Panc1 (cell line): ENCODE results near the gene IL13RA1. TPM values are rescaled to one million over a fixed set of nuclear protein-coding genes. Genes with fewer than 3 reads are reported as not detected.

Experiments used
- ATAC-seq: fragments of 200-7000 bp; cut with Tn5 transposase; 2 replicates; pipeline ENCODE4 v1.9.1; 2020; ENCODE audit warnings: mild to moderate bottlenecking, moderate library complexity
- BruUV-seq: library from RNA; stranded (reverse); fragments of 400-500 nt; replicated peaks from 2 replicates; lab custom pipeline; 2021; lab: Mats Ljungman, UMichigan
- CTCF ChIA-PET: fragments of 300-600 bp; sonication (Branson Sonifier 250); formaldehyde crosslinking; loops from one replicate; lab custom pipeline; 2022; ENCODE audit warnings: antibody characterized with exemption; lab: Charles Lee
- POLR2A ChIA-PET: fragments of 300-600 bp; sonication (Branson Sonifier 250); formaldehyde crosslinking; loops from one replicate; lab custom pipeline; 2022; ENCODE audit warnings: antibody characterized with exemption; lab: Charles Lee
- DNase-seq: peaks from one replicate; pipeline ENCODE4 v3.0.0-alpha.2; 2010; ENCODE audit warnings: low read depth, low spot score
- H3K27ac ChIP-seq: 2 replicates; pipeline ENCODE4 v1.5.1; 2011; ENCODE audit warnings: mild to moderate bottlenecking, low read length, inconsistent platforms
- H3K27me3 ChIP-seq: fragments of 200-500 bp; sonication (Bioruptor generic); 2 replicates; pipeline ENCODE4 v1.6.0; 2014; ENCODE audit warnings: low read length, inconsistent platforms; ENCODE audit not compliant: control insufficient read depth, insufficient read depth
- H3K36me3 ChIP-seq: fragments of 200-500 bp; sonication (Bioruptor generic); 2 replicates; pipeline ENCODE4 v1.5.1; 2014; ENCODE audit warnings: inconsistent platforms, mild to moderate bottlenecking, low read length, moderate library complexity; ENCODE audit not compliant: control insufficient read depth, insufficient read depth
- H3K4me1 ChIP-seq: 2 replicates; pipeline ENCODE4 v1.5.1; 2011; ENCODE audit warnings: inconsistent platforms, mild to moderate bottlenecking, low read length, moderate library complexity; ENCODE audit not compliant: control insufficient read depth, insufficient read depth
- H3K4me3 ChIP-seq, 2 experiments: 2 replicates each; pipeline ENCODE4 v1.5.1; 2011 to 2012; ENCODE audit warnings: low read depth in 2 of 2, low read length in 2 of 2, mild to moderate bottlenecking in 2 of 2, inconsistent platforms in 1 of 2, moderate library complexity in 1 of 2
- H3K9me3 ChIP-seq: fragments of 200-500 bp; sonication (Bioruptor generic); 2 replicates; pipeline ENCODE4 v1.5.1; 2014; ENCODE audit warnings: low read depth, mild to moderate bottlenecking, inconsistent platforms, low read length, moderate library complexity; ENCODE audit not compliant: control insufficient read depth, insufficient read depth
- CTCF ChIP-seq: fragments of 450-650 bp; IDR thresholded peaks from 2 replicates; pipeline ENCODE4 v1.5.1; 2017; ENCODE audit warnings: mild to moderate bottlenecking
- POLR2AphosphoS5 ChIP-seq: IDR thresholded peaks from 2 replicates; pipeline ENCODE4 v1.6.1; 2012; ENCODE audit warnings: mild to moderate bottlenecking, low read depth, low read length, moderate library complexity
- SIN3A ChIP-seq: IDR thresholded peaks from 2 replicates; pipeline ENCODE4 v1.6.1; 2012; ENCODE audit warnings: low read depth, mild to moderate bottlenecking, low read length, moderate library complexity, borderline replicate concordance; ENCODE audit not compliant: insufficient read depth
- TCF7L2 ChIP-seq: IDR thresholded peaks from 2 replicates; pipeline ENCODE4 v1.6.1; 2011; ENCODE audit warnings: mild to moderate bottlenecking, low read depth, low read length, inconsistent platforms
- in situ Hi-C: cut with HindIII; loops from 2 replicates; pipeline ENCODE4 v1.10.0; 2016; ENCODE audit warnings: low sequenced_read_pairs, low pct_unique_long_range_greater_than_20kb
- intact Hi-C: fragments of 100-400 bp; cut with micrococcal nuclease; formaldehyde crosslinking; loops from one replicate; pipeline ENCODE4 v1.10.0; 2022; ENCODE audit not compliant: unreplicated experiment
- total RNA-seq: library from RNA; stranded (reverse); gene quantifications from one replicate; pipeline ENCODE4 v1.2.1, GENCODE V29; 2021; ENCODE audit not compliant: unreplicated experiment
- TF ChIP-seq, protein P1 (sequence below), 2 experiments: IDR thresholded peaks; 2 replicates each; pipeline ENCODE4 v1.6.1; 2011 to 2012; ENCODE audit warnings: low read depth in 2 of 2, control low read depth in 1 of 2, low read length in 1 of 2, mild to moderate bottlenecking in 1 of 2, moderate library complexity in 1 of 2; ENCODE audit not compliant: insufficient read depth in 1 of 2

Gene IL13RA1
- total RNA-seq, 1 experiment from 2014 or later: 191 TPM

DNA sequence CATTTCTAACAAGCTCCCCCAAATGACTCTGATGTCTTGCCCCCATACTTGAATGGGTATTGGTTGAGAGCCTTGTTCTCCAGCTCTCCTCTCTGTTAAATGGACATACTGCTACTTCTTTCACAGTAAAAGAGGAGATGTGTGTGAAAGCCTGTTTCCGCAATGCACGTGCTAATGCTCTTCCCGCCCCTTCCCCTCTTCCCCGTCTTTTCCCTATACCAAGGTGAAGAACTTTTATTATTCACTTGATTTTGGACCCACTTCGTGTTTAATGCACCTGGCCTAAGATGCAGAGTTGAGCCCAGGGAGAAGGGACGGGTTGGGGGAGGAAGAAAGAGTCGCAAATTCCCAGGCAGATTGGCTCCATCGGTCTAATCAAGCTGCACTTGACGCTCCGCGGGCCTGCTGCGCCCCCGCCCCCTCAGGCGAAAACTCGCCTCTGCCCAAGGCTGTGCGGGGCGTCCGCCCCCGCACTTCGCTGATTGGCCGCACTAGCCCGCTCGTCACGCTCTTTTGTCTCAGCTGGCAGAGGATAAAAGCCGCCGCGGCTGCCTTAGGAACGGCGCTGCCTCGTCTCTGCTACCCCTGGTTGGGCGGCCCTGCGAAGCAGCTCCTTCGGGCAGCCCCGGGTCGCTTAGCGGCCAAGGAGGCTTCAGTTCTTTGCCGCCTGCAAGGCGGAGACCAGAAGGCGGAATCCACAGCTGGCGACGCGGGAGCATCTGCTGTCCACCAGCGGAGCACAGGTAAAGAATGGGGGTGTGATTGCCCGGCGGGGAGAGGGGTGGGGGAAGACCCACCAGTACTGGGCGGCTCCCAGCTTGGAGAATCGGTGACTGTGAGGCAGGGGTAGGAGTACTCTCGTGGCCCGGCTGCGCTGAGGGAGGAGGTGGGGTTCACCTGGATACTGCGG lies 96.1 kb downstream of the IL13RA1 start, which contains the start of gene ZCCHC12:
Gene ZCCHC12, plus strand, starts transcription at position 562 of the 910 bp plus-strand sequence. CDS start 1,421 bp downstream, outside the sequence.
- Histone ChIP-seq H3K36me3 (no peaks in the 10 kb centered on the region), H3K27me3 (peaks cover 20% of the 10 kb centered on the region), H3K9me3 (no peaks in the 10 kb centered on the region), H3K4me1 (peaks cover 10% of the 10 kb centered on the region; the same call in 1 of the 2 replicates), H3K27ac (no peak within 1 kb of the TSS), H3K4me3 (peak within 1 kb of the TSS; percentile 30 to 52)
- intact Hi-C loops (no loop called here), in situ Hi-C loops (no loop called here)
- peak; percentile 78 for ATAC-seq
- no TSS peak for BruUV-seq
- no peak for DNase-seq
- POLR2A ChIA-PET: interaction anchor here (0.6 kb wide), 1 partner anchor 131 kb away, joined by 4 read pairs; no protein-coding TSS in a partner anchor
- peak; percentile 93 for TF ChIP-seq TCF7L2
- no peak for TF ChIP-seq CTCF
- TF ChIP-seq, protein P1, sequence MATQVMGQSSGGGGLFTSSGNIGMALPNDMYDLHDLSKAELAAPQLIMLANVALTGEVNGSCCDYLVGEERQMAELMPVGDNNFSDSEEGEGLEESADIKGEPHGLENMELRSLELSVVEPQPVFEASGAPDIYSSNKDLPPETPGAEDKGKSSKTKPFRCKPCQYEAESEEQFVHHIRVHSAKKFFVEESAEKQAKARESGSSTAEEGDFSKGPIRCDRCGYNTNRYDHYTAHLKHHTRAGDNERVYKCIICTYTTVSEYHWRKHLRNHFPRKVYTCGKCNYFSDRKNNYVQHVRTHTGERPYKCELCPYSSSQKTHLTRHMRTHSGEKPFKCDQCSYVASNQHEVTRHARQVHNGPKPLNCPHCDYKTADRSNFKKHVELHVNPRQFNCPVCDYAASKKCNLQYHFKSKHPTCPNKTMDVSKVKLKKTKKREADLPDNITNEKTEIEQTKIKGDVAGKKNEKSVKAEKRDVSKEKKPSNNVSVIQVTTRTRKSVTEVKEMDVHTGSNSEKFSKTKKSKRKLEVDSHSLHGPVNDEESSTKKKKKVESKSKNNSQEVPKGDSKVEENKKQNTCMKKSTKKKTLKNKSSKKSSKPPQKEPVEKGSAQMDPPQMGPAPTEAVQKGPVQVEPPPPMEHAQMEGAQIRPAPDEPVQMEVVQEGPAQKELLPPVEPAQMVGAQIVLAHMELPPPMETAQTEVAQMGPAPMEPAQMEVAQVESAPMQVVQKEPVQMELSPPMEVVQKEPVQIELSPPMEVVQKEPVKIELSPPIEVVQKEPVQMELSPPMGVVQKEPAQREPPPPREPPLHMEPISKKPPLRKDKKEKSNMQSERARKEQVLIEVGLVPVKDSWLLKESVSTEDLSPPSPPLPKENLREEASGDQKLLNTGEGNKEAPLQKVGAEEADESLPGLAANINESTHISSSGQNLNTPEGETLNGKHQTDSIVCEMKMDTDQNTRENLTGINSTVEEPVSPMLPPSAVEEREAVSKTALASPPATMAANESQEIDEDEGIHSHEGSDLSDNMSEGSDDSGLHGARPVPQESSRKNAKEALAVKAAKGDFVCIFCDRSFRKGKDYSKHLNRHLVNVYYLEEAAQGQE (IDR thresholded peaks at IDR 0.05; ENCODE audit: insufficient read depth in 1 of 2, low read depth in 2 of 2, low read length in 1 of 2): no peak
- no peak for TF ChIP-seq POLR2AphosphoS5
- no peak for TF ChIP-seq SIN3A
- CTCF ChIA-PET: interaction anchor here (0.6 kb wide), 2 partner anchors 11 to 56 kb away, joined by 3 read pairs; no protein-coding TSS in a partner anchor

DNA sequence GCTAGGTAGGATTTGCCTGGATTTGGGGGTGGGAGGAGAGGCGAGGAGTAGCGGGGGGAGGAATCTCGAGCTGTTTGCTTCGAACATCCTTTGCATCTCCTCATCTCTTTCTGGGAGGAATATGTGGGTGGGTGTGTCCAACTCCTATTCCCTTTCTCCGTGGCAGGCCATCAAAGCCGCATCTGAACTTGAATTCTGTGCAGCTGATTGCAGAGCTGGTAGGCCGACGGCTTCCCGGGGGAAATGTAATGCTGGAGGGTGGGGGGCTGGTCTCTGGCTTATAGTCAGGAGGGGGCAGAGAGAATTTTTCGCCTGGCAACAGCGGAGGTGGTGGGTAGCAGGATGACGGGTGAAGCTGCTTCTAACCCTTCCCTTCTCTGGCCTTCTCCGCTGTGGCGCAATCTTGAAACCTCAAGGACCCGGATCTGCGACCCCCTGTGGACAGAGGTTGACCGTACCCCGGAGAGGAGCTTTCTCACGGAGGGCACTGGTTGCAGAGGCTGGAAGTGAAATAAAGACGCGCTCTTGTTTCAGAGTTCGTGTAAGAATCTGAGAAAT lies 96.8 kb downstream of the IL13RA1 start:
- Histone ChIP-seq H3K27ac (no peak overlapping the region), H3K4me1 (peaks cover 10% of the 10 kb centered on the region; the same call in 1 of the 2 replicates), H3K27me3 (peaks cover 20% of the 10 kb centered on the region), H3K9me3 (no peaks in the 10 kb centered on the region), H3K4me3 (peak overlapping the region; percentile 30 to 52), H3K36me3 (no peaks in the 10 kb centered on the region)
- in situ Hi-C loops (no loop called here), intact Hi-C loops (no loop called here)
- TF ChIP-seq POLR2AphosphoS5 (no peak), SIN3A (no peak)
- ChIA-PET CTCF (interaction anchor here (0.6 kb wide), 1 partner anchor 11 kb away, joined by 3 read pairs; no protein-coding TSS in a partner anchor), POLR2A (no interaction called here)
- DNase-seq: no peak
- ATAC-seq: peak; percentile 33
- BruUV-seq: no TSS peak
